ENCODE results near the gene TOB1.

The TOB1 gene

GRCh38 chr17:50844117-50844700 lies 21.9 kb downstream of the TOB1 start:
- TF ChIP-seq CTCF (conservative IDR thresholded peaks at IDR 0.05; ENCODE audit: low read depth, low read length) = no peak
- H3K4me3 ChIP-seq (ENCODE audit: low read length) = no peak overlapping the region
- DNase-seq (ENCODE audit: low read depth) = no peak

GRCh38 chr17:50843150-50843905 lies 22.8 kb downstream of the TOB1 start:
- no peak overlapping the region for H3K4me3 ChIP-seq (ENCODE audit: low read length)
- no peak for DNase-seq (ENCODE audit: low read depth)
- TF ChIP-seq CTCF (conservative IDR thresholded peaks at IDR 0.05; ENCODE audit: low read depth, low read length) = no peak

- no peak for TF ChIP-seq CTCF (conservative IDR thresholded peaks at IDR 0.05; ENCODE audit: low read depth, low read length)
- no peak for DNase-seq (ENCODE audit: low read depth)
- no peak overlapping the region for H3K4me3 ChIP-seq (ENCODE audit: low read length)
These were observed 23.5 kb downstream of the TOB1 start for GRCh38 chr17:50842506-50843149.

GRCh38 chr17:50841949-50842354 lies 24.2 kb downstream of the TOB1 start:
- TF ChIP-seq CTCF (conservative IDR thresholded peaks at IDR 0.05; ENCODE audit: low read depth, low read length) = peak; percentile 87
- DNase-seq (ENCODE audit: low read depth) = no peak
- no peak overlapping the region for H3K4me3 ChIP-seq (ENCODE audit: low read length)

- TF ChIP-seq CTCF (conservative IDR thresholded peaks at IDR 0.05; ENCODE audit: low read depth, low read length) = no peak
- no peak for DNase-seq (ENCODE audit: low read depth)
- H3K4me3 ChIP-seq (ENCODE audit: low read length) = no peak overlapping the region
These were observed 24.7 kb downstream of the TOB1 start for GRCh38 chr17:50841277-50841948.

- TF ChIP-seq CTCF (conservative IDR thresholded peaks at IDR 0.05; ENCODE audit: low read depth, low read length) = no peak
- no peak overlapping the region for H3K4me3 ChIP-seq (ENCODE audit: low read length)
- no peak for DNase-seq (ENCODE audit: low read depth)
These were observed 25.8 kb downstream of the TOB1 start for GRCh38 chr17:50840311-50840851.

Data from retinal pigment epithelial cell (primary cell).